MM.1S (cell line): Measurements from ENCODE around the gene GTF2H4.
"Not testable (repeated sequence)": the region's sequence is repeated elsewhere in the genome, so short reads cannot be mapped to it uniquely, and the experiment has no call there.

ENCODE experiments used
- DNase-seq: peaks from one replicate; pipeline ENCODE4 v3.0.0-alpha.2; 2015
- H2AFZ ChIP-seq: fragments of 300-600 bp; sonication (generic); 2 replicates; pipeline ENCODE4 v1.6.0; 2016; ENCODE audit warnings: antibody characterized with exemption, low read length
- H3F3A ChIP-seq: fragments of 300-600 bp; sonication (generic); 2 replicates; pipeline ENCODE4 v1.6.1; 2016; ENCODE audit warnings: mild to moderate bottlenecking, antibody characterized with exemption, low read length, moderate library complexity, mixed read lengths; ENCODE audit not compliant: insufficient read depth
- H3K27ac ChIP-seq: fragments of 300-600 bp; sonication (generic); 2 replicates; pipeline ENCODE4 v1.5.1; 2016; ENCODE audit warnings: mild to moderate bottlenecking, low read length
- H3K27me3 ChIP-seq: fragments of 300-600 bp; sonication (generic); replicated peaks from 2 replicates; pipeline ENCODE4 v1.6.0; 2016; ENCODE audit warnings: low read length; ENCODE audit not compliant: insufficient read depth
- H3K36me3 ChIP-seq: fragments of 300-600 bp; sonication (generic); replicated peaks from 2 replicates; pipeline ENCODE4 v1.6.1; 2016; ENCODE audit warnings: mild to moderate bottlenecking, low read length, mixed read lengths; ENCODE audit not compliant: insufficient read depth
- H3K4me1 ChIP-seq: fragments of 300-600 bp; sonication (generic); 2 replicates; pipeline ENCODE4 v1.6.1; 2016; ENCODE audit warnings: low read length, mixed read lengths
- H3K4me2 ChIP-seq: fragments of 300-600 bp; sonication (generic); 2 replicates; pipeline ENCODE4 v1.6.0; 2016; ENCODE audit warnings: low read depth, low read length
- H3K4me3 ChIP-seq: fragments of 300-600 bp; sonication (generic); 2 replicates; pipeline ENCODE4 v1.5.1; 2016; ENCODE audit warnings: low read length, mixed read lengths
- H3K79me2 ChIP-seq: fragments of 300-600 bp; sonication (generic); 2 replicates; pipeline ENCODE4 v1.6.1; 2016; ENCODE audit warnings: mixed run types, low read length, mixed read lengths
- H3K9ac ChIP-seq: fragments of 300-600 bp; sonication (generic); 2 replicates; pipeline ENCODE4 v1.6.1; 2016; ENCODE audit warnings: low read length, mixed read lengths
- H3K9me2 ChIP-seq: fragments of 300-600 bp; sonication (generic); replicated peaks from 2 replicates; pipeline ENCODE4 v1.6.1; 2016; ENCODE audit warnings: mild to moderate bottlenecking, low read length, mixed read lengths; ENCODE audit not compliant: insufficient read depth
- H3K9me3 ChIP-seq: fragments of 300-600 bp; sonication (generic); replicated peaks from 2 replicates; pipeline ENCODE4 v1.6.1; 2016; ENCODE audit warnings: mild to moderate bottlenecking, low read length, mixed read lengths; ENCODE audit not compliant: insufficient read depth
- H4K20me1 ChIP-seq: fragments of 300-600 bp; sonication (generic); 2 replicates; pipeline ENCODE4 v1.6.1; 2016; ENCODE audit warnings: mild to moderate bottlenecking, low read length, moderate library complexity, mixed read lengths; ENCODE audit not compliant: insufficient read depth
- CTCF ChIP-seq: fragments of 300-600 bp; sonication (generic); IDR thresholded peaks from 2 replicates; pipeline ENCODE4 v1.5.1; 2016; ENCODE audit warnings: antibody characterized with exemption, low read length, mixed read lengths
- EZH2 ChIP-seq: fragments of 300-600 bp; sonication (generic); optimal IDR thresholded peaks from 2 replicates; pipeline ENCODE3; 2017; ENCODE audit warnings: low read depth, mild to moderate bottlenecking, antibody characterized with exemption, low read length, mixed read lengths
- EZH2phosphoT487 ChIP-seq: fragments of 300-600 bp; sonication (generic); IDR thresholded peaks from 2 replicates; pipeline ENCODE4 v1.6.1; 2018; ENCODE audit warnings: antibody characterized with exemption, low read length

Gene GTF2H4

GRCh38 chr6:30900863-30901417, 7.1 kb upstream of the GTF2H4 start:
- H3K4me3 ChIP-seq: no peak overlapping the region
- H3K9me2 ChIP-seq: no peaks in the 10 kb centered on the region
- H3K79me2 ChIP-seq: no peaks in the 10 kb centered on the region
- no peak overlapping the region for H2AFZ ChIP-seq
- H3K27ac ChIP-seq: no peak overlapping the region
- H3K4me1 ChIP-seq: no peaks in the 10 kb centered on the region
- H4K20me1 ChIP-seq: no peaks in the 10 kb centered on the region
- no peaks in the 10 kb centered on the region for H3K9me3 ChIP-seq
- peaks cover 44% of the 10 kb centered on the region for H3K27me3 ChIP-seq
- no peak overlapping the region for H3K9ac ChIP-seq
- no peak overlapping the region for H3K4me2 ChIP-seq
- no peaks in the 10 kb centered on the region for H3K36me3 ChIP-seq
- H3F3A ChIP-seq: no peaks in the 10 kb centered on the region
- no peak for DNase-seq
- TF ChIP-seq CTCF (no peak), EZH2phosphoT487 (no peak), EZH2 (no peak)

GRCh38 chr6:30901436-30901835, 6.6 kb upstream of the GTF2H4 start:
- H3K27ac ChIP-seq: no peak overlapping the region
- DNase-seq: no peak
- H3K9ac ChIP-seq: no peak overlapping the region
- H4K20me1 ChIP-seq: no peaks in the 10 kb centered on the region
- H3K4me2 ChIP-seq: no peak overlapping the region
- H2AFZ ChIP-seq: no peak overlapping the region
- H3K9me2 ChIP-seq: no peaks in the 10 kb centered on the region
- H3F3A ChIP-seq: no peaks in the 10 kb centered on the region
- H3K4me1 ChIP-seq: no peaks in the 10 kb centered on the region
- H3K4me3 ChIP-seq: no peak overlapping the region
- H3K9me3 ChIP-seq: no peaks in the 10 kb centered on the region
- no peaks in the 10 kb centered on the region for H3K79me2 ChIP-seq
- peaks cover 39% of the 10 kb centered on the region for H3K27me3 ChIP-seq
- no peaks in the 10 kb centered on the region for H3K36me3 ChIP-seq
- no peak for TF ChIP-seq EZH2phosphoT487
- TF ChIP-seq CTCF: no peak
- no peak for TF ChIP-seq EZH2

- not testable (repeated sequence) for H3K27ac ChIP-seq, H3K9ac ChIP-seq, H3K79me2 ChIP-seq, H3K4me2 ChIP-seq, H3K9me3 ChIP-seq, H3K4me3 ChIP-seq, DNase-seq, H3K9me2 ChIP-seq, H3K4me1 ChIP-seq, H3K36me3 ChIP-seq, H2AFZ ChIP-seq, H4K20me1 ChIP-seq, H3F3A ChIP-seq
- H3K27me3 ChIP-seq: peaks cover 34% of the 10 kb centered on the region
Observed at GRCh38 chr6:30902196-30902595, 5.8 kb upstream of the GTF2H4 start.

DNA sequence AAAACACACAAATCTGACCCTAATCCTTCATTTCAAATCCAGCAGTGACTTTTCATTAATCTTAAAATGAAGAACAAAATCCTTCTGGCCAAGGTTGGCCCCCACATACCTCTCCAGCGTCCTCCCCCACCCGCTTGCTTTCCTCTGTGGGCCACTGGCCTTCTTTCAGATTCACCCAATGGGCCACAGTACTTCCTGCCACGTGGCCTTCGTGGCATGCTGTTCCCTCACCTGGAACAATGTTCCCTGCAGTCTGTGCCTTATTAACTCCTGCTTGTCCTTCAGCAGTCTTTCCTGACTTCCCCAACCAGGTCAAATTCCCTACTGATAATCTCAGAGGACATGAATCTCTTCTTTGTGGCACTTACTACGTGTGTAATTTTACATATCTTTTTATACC, 5.3 kb upstream of the GTF2H4 start:
- H3K9me2 ChIP-seq: no peaks in the 10 kb centered on the region
- no peaks in the 10 kb centered on the region for H3F3A ChIP-seq
- H3K27me3 ChIP-seq: peaks cover 29% of the 10 kb centered on the region
- no peak for DNase-seq
- no peak overlapping the region for H3K27ac ChIP-seq
- H3K79me2 ChIP-seq: no peaks in the 10 kb centered on the region
- H3K4me3 ChIP-seq: no peak overlapping the region
- TF ChIP-seq EZH2phosphoT487 (no peak), EZH2 (no peak), CTCF (no peak)
- no peak overlapping the region for H2AFZ ChIP-seq
- H3K4me1 ChIP-seq: no peaks in the 10 kb centered on the region
- H3K9ac ChIP-seq: no peak overlapping the region
- H3K36me3 ChIP-seq: no peaks in the 10 kb centered on the region
- no peaks in the 10 kb centered on the region for H4K20me1 ChIP-seq
- H3K4me2 ChIP-seq: no peak overlapping the region
- no peaks in the 10 kb centered on the region for H3K9me3 ChIP-seq
